Activated CD8-positive, alpha-beta memory T cell treated with anti-CD3 and anti-CD28 coated beads, Interleukin-2, amount 50 U/mL, for 1 hour (primary cell): Measurements from ENCODE around the gene PRR12.
"Not testable (repeated sequence)": the region's sequence is repeated elsewhere in the genome, so short reads cannot be mapped to it uniquely, and the experiment has no call there.

Experiments used
- DNase-seq: peaks from one replicate; pipeline ENCODE4 v3.0.0-alpha.2; 2020; ENCODE audit errors: extremely low read depth

The PRR12 gene

GRCh38 chr19:49616532-49616931 lies 25.6 kb downstream of the PRR12 start:
- no peak for DNase-seq

GRCh38 chr19:49616945-49617344 lies 26.0 kb downstream of the PRR12 start:
- DNase-seq: no peak

- not testable (repeated sequence) for DNase-seq
Observed at GRCh38 chr19:49617860-49618259, 26.9 kb downstream of the PRR12 start.

- DNase-seq: no peak
Observed at GRCh38 chr19:49624967-49625910, 34.3 kb downstream of the PRR12 start.

- no peak for DNase-seq
Observed at GRCh38 chr19:49626226-49626625, 35.2 kb downstream of the PRR12 start.

- no peak for DNase-seq
Observed at GRCh38 chr19:49629659-49630058, 38.7 kb downstream of the PRR12 start.

GRCh38 chr19:49631014-49631588 lies 40.1 kb downstream of the PRR12 start:
- DNase-seq: no peak

- no peak for DNase-seq
Observed at GRCh38 chr19:49631610-49632192, 40.7 kb downstream of the PRR12 start.

- DNase-seq: no peak
Observed at GRCh38 chr19:49632576-49632975, 41.6 kb downstream of the PRR12 start.

- not testable (repeated sequence) for DNase-seq
Observed at GRCh38 chr19:49633273-49633672, 42.3 kb downstream of the PRR12 start.

GRCh38 chr19:49635530-49636232 lies 44.7 kb downstream of the PRR12 start:
- DNase-seq: no peak

GRCh38 chr19:49636233-49636932 lies 45.4 kb downstream of the PRR12 start:
- no peak for DNase-seq

- no peak for DNase-seq
Observed at GRCh38 chr19:49637821-49638738, 47.1 kb downstream of the PRR12 start.

- no peak for DNase-seq
Observed at GRCh38 chr19:49639401-49640112, 48.6 kb downstream of the PRR12 start.

GRCh38 chr19:49640113-49640898 lies 49.3 kb downstream of the PRR12 start, which contains the start of gene RRAS:
TSS of gene RRAS (minus strand) at chr19:49640143. CDS start at chr19:49640098, 45 bp downstream.
- DNase-seq: peak; percentile 100

GRCh38 chr19:49641688-49642491 lies 50.9 kb downstream of the PRR12 start, which contains the start of gene SCAF1:
TSS of gene SCAF1 (plus strand) at chr19:49642209. CDS start at chr19:49645027, 2,818 bp downstream.
- peak; percentile 97 for DNase-seq

- DNase-seq: no peak
Observed at GRCh38 chr19:49642492-49643035, 51.6 kb downstream of the PRR12 start.

GRCh38 chr19:49643466-49643865 lies 52.5 kb downstream of the PRR12 start:
- no peak for DNase-seq
